Heart left ventricle (tissue), 16 donors: ENCODE data around the gene ZNF69. TPM values are rescaled to one million over a fixed set of nuclear protein-coding genes. Genes with fewer than 3 reads are reported as not detected.
A peak's percentile ranks its signal among the peaks of the same experiment; 100 is the strongest.
"Not testable (repeated sequence)": the region's sequence is repeated elsewhere in the genome, so short reads cannot be mapped to it uniquely, and the experiment has no call there.

Source experiments
- ATAC-seq, 4 donors: fragments of 200-7000 bp; cut with Tn5 transposase; one replicate each; pipeline ENCODE4 v1.9.1; 2020 to 2022; ENCODE audit warnings: moderate library complexity in 4 of 4, mild to moderate bottlenecking in 3 of 4, moderate number of reproducible peaks in 1 of 4
- DNase-seq, 5 donors: peaks; one replicate each; pipeline ENCODE4 v3.0.0-alpha.2; 2020
- H3K27ac ChIP-seq, 12 donors: fragments of 200-600 bp; sonication (generic) in 4 of 12; one replicate each; pipeline versions ENCODE4 v1.5.0 to v1.8.0; 2016 to 2022; ENCODE audit warnings: mild to moderate bottlenecking in 2 of 12
- H3K27me3 ChIP-seq, 9 donors: fragments of 200-600 bp; sonication (generic) in 2 of 9; one replicate each; pipeline versions ENCODE4 v1.5.1 to v1.8.0; 2016 to 2022; ENCODE audit warnings: mild to moderate bottlenecking in 3 of 9
- H3K36me3 ChIP-seq, 9 donors: fragments of 200-600 bp; sonication (generic) in 2 of 9; one replicate each; pipeline versions ENCODE4 v1.5.0 to v1.8.0; 2018 to 2022; ENCODE audit warnings: mild to moderate bottlenecking in 2 of 9
- H3K4me1 ChIP-seq, 12 donors: fragments of 200-600 bp; sonication (generic) in 4 of 12; one replicate each; pipeline versions ENCODE4 v1.5.0 to v1.8.0; 2016 to 2022; ENCODE audit warnings: mild to moderate bottlenecking in 3 of 12
- H3K4me3 ChIP-seq, 12 donors: fragments of 200-600 bp; sonication (generic) in 4 of 12; one replicate each; pipeline versions ENCODE4 v1.5.0 to v1.8.0; 2017 to 2022; ENCODE audit warnings: mild to moderate bottlenecking in 9 of 12, moderate library complexity in 4 of 12
- H3K9me3 ChIP-seq, 12 donors: fragments of 200-600 bp; sonication (generic) in 4 of 12; one replicate each; pipeline versions ENCODE4 v1.5.0 to v1.8.0; 2016 to 2022; ENCODE audit warnings: mild to moderate bottlenecking in 1 of 12
- POLR2A ChIP-seq, 2 donors: fragments of 450-650 bp; IDR thresholded peaks; one replicate each; pipeline ENCODE4 v1.6.1; 2017; ENCODE audit warnings: antibody characterized with exemption in 2 of 2, mild to moderate bottlenecking in 2 of 2, moderate library complexity in 2 of 2
- WGBS, 4 donors: extraction: QIAGEN DNeasy Blood & Tissue Kit in 2 of 4; methylation state at CpG; one replicate each; pipeline versions ENCODE4 v1.1.5 to v1.1.7; 2013 to 2018; 5-methylcytosine and 5-hydroxymethylcytosine counted together
- intact Hi-C, 10 donors: fragments of 100-400 bp; cut with DNase I; formaldehyde crosslinking; loops; one replicate each; pipeline versions ENCODE4 v1.11.1 to v1.14.2; 2022
- polyA plus RNA-seq, 2 donors: library from polyadenylated mRNA; stranded (reverse); fragments of 200-250 nt; gene quantifications; one replicate each; pipeline ENCODE4 v1.2.3, GENCODE V29; 2013
- total RNA-seq, 9 donors: library from RNA; depleted of rRNA in 2 of 9; stranded (reverse); fragments of >200 nt in 2 of 9; fragmentation: NEBNext Ultra II Directional in 3 of 9; extraction: Animal tissue kit (Norgen Biotek cat#: 25700) in 3 of 9; gene quantifications; one replicate each; pipeline versions ENCODE4 v1.1.0 to v1.2.4, GENCODE V29; 2016 to 2023
- TF ChIP-seq, protein P1 (sequence below), 12 donors: fragments of 200-600 bp; sonication (generic) in 4 of 12; IDR thresholded peaks; one replicate each; pipeline versions ENCODE4 v1.5.0 to v1.8.0; 2018 to 2022; ENCODE audit warnings: antibody characterized with exemption in 12 of 12, mild to moderate bottlenecking in 5 of 12
- donor health status: ischemic (EF 13 %, LVEDD 7.1; RV severe dilation, severe dysfunction).
- donor health status: healthy with polysubstance abuse.
- donor health status: DM: no; HTN: yes; CAD: no.
- donor health status: DM: no; HTN: no; CAD: no.
- donor health status: ischemic (EF 25% LVEDD 6.9; RV normal size, moderate dysfunction).
- donor health status: ischemic (EF 25% LVEDD 5.7; RV mildly dilated, moderate dysfunction).
- donor health status: healthy.
- donor health status: DM: yes; HTN: yes; CAD: no.
- donor health status: ischemic (EF 35%, LVEDD 5.7; RV mildly dilated, moderate dysfunction).
- donor health status: nonischemic (EF 11% LVEDD 7.7; RV severe dilation, severe dysfunction).
- donor health status: DM: yes; HTN: yes; CAD: no.
- donor health status: PGD.
- donor health status: ischemic (EF 29% LVEDD 5.4; RV normal size, mild dysfunction).
- donor health status: nonischemic (EF 23%, LVEDD 6.1; RV moderate dilation, normal function).

The ZNF69 gene
- total and polyA plus RNA-seq, 11 donors = 2.8 to 5.4 (median 4.2) TPM

DNA sequence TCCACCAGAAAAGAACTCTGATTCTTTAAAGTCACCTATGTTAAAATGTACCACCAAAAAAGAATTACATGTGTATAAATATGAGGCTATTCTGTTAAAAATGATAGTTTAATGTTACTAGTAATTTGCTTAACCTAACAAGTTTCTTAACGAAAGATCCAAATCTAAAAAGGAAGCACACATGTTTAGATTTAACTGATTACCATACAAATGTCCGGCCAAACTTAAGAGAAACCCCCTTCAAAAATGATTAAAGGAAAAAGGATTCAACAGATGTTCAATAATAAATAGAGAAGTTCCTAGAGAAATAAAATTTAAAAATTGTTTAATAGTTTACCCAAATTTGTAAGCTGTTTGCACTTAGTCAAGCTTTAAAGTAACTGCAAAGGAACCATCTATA lies 5.0 kb upstream of the ZNF69 start:
- 62 to 72% (median 67%) methylated on average over 2 of the region's 2 CpGs for WGBS, 4 donors
- Histone ChIP-seq H3K27me3 (no peaks in the 10 kb centered on the region), H3K9me3 (no peaks in the 10 kb centered on the region), H3K36me3 (no peaks in the 10 kb centered on the region), H3K4me3 (no peak overlapping the region), H3K4me1 (peaks cover 0 to 11% (median 4%) of the 10 kb centered on the region in 12 donors), H3K27ac (no peak overlapping the region)
- DNase-seq (no peak), ATAC-seq (no peak)
- TF ChIP-seq POLR2A (IDR thresholded peaks at IDR 0.05) = no peak
- TF ChIP-seq, protein P1, sequence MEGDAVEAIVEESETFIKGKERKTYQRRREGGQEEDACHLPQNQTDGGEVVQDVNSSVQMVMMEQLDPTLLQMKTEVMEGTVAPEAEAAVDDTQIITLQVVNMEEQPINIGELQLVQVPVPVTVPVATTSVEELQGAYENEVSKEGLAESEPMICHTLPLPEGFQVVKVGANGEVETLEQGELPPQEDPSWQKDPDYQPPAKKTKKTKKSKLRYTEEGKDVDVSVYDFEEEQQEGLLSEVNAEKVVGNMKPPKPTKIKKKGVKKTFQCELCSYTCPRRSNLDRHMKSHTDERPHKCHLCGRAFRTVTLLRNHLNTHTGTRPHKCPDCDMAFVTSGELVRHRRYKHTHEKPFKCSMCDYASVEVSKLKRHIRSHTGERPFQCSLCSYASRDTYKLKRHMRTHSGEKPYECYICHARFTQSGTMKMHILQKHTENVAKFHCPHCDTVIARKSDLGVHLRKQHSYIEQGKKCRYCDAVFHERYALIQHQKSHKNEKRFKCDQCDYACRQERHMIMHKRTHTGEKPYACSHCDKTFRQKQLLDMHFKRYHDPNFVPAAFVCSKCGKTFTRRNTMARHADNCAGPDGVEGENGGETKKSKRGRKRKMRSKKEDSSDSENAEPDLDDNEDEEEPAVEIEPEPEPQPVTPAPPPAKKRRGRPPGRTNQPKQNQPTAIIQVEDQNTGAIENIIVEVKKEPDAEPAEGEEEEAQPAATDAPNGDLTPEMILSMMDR (IDR thresholded peaks at IDR 0.05) = no peak
- intact Hi-C loops = loop anchor here in 8 of 10 donors (2.0 to 10.0 kb wide), 9 partner anchors 40 to 260 kb away; partner anchors contain the start of genes ZNF20 (in 3 of the 8) and ZNF491 (in 3 of the 8)

DNA sequence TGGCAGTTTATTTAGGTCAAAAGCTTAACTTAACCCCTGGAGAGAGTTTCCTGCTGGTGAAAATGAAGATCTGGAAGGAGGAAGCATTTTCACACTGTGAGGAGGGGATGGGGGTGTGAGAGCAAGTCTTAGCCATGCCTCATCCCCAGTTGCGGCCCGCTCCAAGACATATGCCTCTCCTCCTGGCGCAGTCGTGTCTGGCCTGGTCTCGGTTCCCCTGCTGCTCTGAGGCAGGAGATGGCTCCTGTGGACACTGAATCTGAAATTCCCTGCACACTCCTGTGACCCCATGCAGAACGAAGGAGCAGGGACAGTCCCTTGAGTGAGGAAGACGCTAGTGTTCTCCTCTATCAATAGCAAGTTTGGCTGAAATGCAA lies 360 bp upstream of the ZNF69 start:
- Histone ChIP-seq H3K27ac (peak overlapping the region in 11 of 12 donors; percentile 34 to 90 (median 85)), H3K9me3 (no peaks in the 10 kb centered on the region), H3K36me3 (no peaks in the 10 kb centered on the region), H3K4me3 (peak overlapping the region in 11 of 12 donors; percentile 66 to 85 (median 71)), H3K4me1 (peaks cover 0 to 15% (median 9%) of the 10 kb centered on the region in 12 donors), H3K27me3 (no peaks in the 10 kb centered on the region)
- 14 to 27% (median 18%) methylated on average over 7 of the region's 7 CpGs for WGBS, 4 donors
- ATAC-seq (peak; percentile 20 to 60 (median 34)), DNase-seq (peak in 1 of 5 donors; percentile 31)
- intact Hi-C loops = loop anchor here in 7 of 10 donors (2.0 to 10.0 kb wide), 7 partner anchors 35 to 254 kb away; partner anchors contain the start of genes ZNF20 (in 1 of the 7), ZNF491 (in 1 of the 7) and ZNF763 (in 1 of the 7)
- TF ChIP-seq POLR2A (IDR thresholded peaks at IDR 0.05) = no peak
- TF ChIP-seq, protein P1 (IDR thresholded peaks at IDR 0.05) = no peak

DNA sequence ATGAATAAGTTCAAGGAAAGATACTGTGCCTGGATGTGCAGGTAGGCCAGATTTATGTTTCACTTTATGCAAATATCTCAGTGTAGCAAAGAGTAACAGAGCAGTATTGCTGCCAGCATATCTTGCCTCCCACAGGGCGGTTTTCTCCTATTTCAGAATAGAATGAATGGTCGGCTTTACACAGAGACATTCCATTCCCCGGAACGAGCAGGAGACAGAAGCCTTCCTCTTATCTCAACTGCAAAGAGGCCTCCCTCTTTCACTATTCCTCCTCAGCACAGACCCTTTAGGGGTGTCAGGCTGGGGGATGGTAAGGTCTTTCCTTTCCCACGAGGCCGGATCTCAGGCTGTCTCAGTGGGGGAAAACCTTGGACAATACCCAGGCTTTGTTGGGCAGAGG lies 2.3 kb downstream of the ZNF69 start:
- not testable (repeated sequence) for DNase-seq, H3K4me3 ChIP-seq, ATAC-seq, H3K27me3 ChIP-seq, H3K9me3 ChIP-seq, H3K36me3 ChIP-seq
- 45 to 74% (median 64%) methylated on average over 4 to 6 of the region's 6 CpGs for WGBS, 4 donors
- H3K4me1 ChIP-seq = peaks cover 0 to 15% (median 9%) of the 10 kb centered on the region in 12 donors
- intact Hi-C loops = loop anchor here in 6 of 10 donors (5.0 to 10.0 kb wide), 4 partner anchors 32 to 245 kb away; partner anchors contain the start of gene ZNF491 (in 1 of the 6)
- peak overlapping the region in 1 of 12 donors; percentile 35 for H3K27ac ChIP-seq

DNA sequence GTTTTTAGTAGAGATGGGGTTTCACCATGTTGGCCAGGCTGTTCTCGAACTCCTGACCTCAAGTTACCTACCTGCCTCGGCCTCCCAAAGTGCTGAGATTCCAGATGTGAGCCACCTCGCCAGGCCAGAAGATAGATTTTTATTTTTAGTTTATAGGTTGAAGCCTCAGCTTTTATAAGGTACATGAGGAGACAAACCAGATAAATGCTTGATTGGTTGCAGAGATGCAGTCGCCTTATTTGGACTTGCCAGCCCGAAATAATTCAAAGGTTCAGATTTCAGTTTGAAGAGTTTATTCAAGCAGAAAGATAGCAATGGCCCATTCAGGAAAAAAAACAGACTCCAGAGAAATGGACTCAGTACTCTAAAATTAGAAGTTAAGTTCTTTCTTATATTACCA lies 3.1 kb downstream of the ZNF69 start:
- Histone ChIP-seq H3K4me3 (no peak overlapping the region), H3K4me1 (peaks cover 0 to 15% (median 9%) of the 10 kb centered on the region in 12 donors), H3K36me3 (no peaks in the 10 kb centered on the region), H3K27me3 (no peaks in the 10 kb centered on the region), H3K9me3 (no peaks in the 10 kb centered on the region), H3K27ac (peak overlapping the region in 1 of 12 donors; percentile 35)
- ATAC-seq = no peak
- no peak for DNase-seq
- WGBS, 4 donors = 80 to 89% (median 85%) methylated on average over 5 of the region's 5 CpGs
- TF ChIP-seq, protein P1 (IDR thresholded peaks at IDR 0.05) = no peak
- no peak for TF ChIP-seq POLR2A (IDR thresholded peaks at IDR 0.05)
- intact Hi-C loops = no loop called here

DNA sequence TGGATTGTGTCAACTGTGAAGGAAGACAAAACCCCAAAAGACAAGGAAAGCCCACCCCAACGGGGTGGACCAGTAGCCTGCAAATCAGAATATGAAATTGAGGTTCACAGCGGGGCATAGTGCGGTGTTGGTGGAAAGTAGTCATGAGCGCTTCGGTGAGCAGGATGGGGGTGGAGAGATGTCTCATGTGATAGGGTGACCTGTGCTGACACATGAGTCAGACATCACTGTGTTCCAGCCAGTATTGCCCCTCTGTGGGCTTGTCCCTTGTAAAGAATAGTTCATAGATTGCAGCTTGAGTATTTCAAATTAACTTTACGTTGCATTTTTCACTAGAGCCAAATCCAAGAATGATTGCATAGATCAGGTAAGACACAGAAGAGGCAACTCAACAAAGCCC lies 7.3 kb downstream of the ZNF69 start:
- H3K4me3 ChIP-seq = no peak overlapping the region
- TF ChIP-seq, protein P1 (IDR thresholded peaks at IDR 0.05) = no peak
- TF ChIP-seq POLR2A (IDR thresholded peaks at IDR 0.05) = no peak
- WGBS, 4 donors = 94 to 98% (median 96%) methylated on average over 6 of the region's 6 CpGs
- no peak for DNase-seq
- H3K36me3 ChIP-seq = peaks cover 0 to 2% (median 0%) of the 10 kb centered on the region in 9 donors
- intact Hi-C loops = no loop called here
- H3K4me1 ChIP-seq = no peaks in the 10 kb centered on the region
- no peak for ATAC-seq
- no peaks in the 10 kb centered on the region for H3K27me3 ChIP-seq
- H3K27ac ChIP-seq = no peak overlapping the region
- peaks cover 0 to 25% (median 2%) of the 10 kb centered on the region in 12 donors for H3K9me3 ChIP-seq
